ENCODE data around the gene PTPRH.

GRCh38 chr19:55242517-55242916 is 33.2 kb upstream of the PTPRH start:
- TF ChIP-seq, protein P1, sequence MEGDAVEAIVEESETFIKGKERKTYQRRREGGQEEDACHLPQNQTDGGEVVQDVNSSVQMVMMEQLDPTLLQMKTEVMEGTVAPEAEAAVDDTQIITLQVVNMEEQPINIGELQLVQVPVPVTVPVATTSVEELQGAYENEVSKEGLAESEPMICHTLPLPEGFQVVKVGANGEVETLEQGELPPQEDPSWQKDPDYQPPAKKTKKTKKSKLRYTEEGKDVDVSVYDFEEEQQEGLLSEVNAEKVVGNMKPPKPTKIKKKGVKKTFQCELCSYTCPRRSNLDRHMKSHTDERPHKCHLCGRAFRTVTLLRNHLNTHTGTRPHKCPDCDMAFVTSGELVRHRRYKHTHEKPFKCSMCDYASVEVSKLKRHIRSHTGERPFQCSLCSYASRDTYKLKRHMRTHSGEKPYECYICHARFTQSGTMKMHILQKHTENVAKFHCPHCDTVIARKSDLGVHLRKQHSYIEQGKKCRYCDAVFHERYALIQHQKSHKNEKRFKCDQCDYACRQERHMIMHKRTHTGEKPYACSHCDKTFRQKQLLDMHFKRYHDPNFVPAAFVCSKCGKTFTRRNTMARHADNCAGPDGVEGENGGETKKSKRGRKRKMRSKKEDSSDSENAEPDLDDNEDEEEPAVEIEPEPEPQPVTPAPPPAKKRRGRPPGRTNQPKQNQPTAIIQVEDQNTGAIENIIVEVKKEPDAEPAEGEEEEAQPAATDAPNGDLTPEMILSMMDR (IDR thresholded peaks at IDR 0.05): no peak
- no peak for TF ChIP-seq POLR2A (IDR thresholded peaks at IDR 0.05)

Measured in right lobe of liver (tissue), 4 donors.